ENCODE measurements around the gene TTC7B. TPM values are rescaled to one million over a fixed set of nuclear protein-coding genes. Genes with fewer than 3 reads are reported as not detected.

Gene TTC7B
- total and polyA plus RNA-seq, 2 of the 8 experiments (the other 6 are each of a cell fraction or from before 2014, with no cell fraction given): 23.7 to 34.0 TPM

- WGBS, 2 experiments (ENCODE audit: extremely low coverage in 1 of 2, insufficient coverage in 1 of 2, insufficient read length in 1 of 2, insufficient replicate concordance in 2 of 2, low coverage in 1 of 2, low lambda C conversion rate in 2 of 2, missing lambda C conversion rate in 1 of 2): 94% methylated on average over 3 of the region's 3 CpGs; no CpG with 5 or more reads in 1 of the 2 experiments
- no peak for FAIRE-seq
Measured at GRCh38 chr14:90649557-90650135, 166.6 kb downstream of the TTC7B start.

More at GRCh38 chr14:90649557-90650135, 166.6 kb downstream of the TTC7B start:
- H2BK5ac ChIP-seq (ENCODE audit: low read depth, low read length): no peak overlapping the region
- no peaks in the 10 kb centered on the region for H4K20me1 ChIP-seq (replicated peaks in 1 of 2; ENCODE audit: control insufficient read depth in 1 of 2, insufficient read depth in 2 of 2, low read length in 2 of 2)
- no peak overlapping the region for H4K8ac ChIP-seq (ENCODE audit: extremely low read depth, insufficient read depth, low read length)
- no peak overlapping the region for H4K91ac ChIP-seq (replicated peaks; ENCODE audit: insufficient read length, low read length)
- no peak overlapping the region for H3K23ac ChIP-seq (ENCODE audit: insufficient read length)
- TF ChIP-seq MAFK (IDR thresholded peaks at IDR 0.05; ENCODE audit: low read depth, low read length): no peak
- TF ChIP-seq EGR1 (IDR thresholded peaks at IDR 0.05; ENCODE audit: borderline replicate concordance, low read depth, low read length): no peak
- no peak for TF ChIP-seq POLR2AphosphoS5 (IDR thresholded peaks at IDR 0.05; ENCODE audit: low read depth, low read length)
- no peak for TF ChIP-seq MAX (IDR thresholded peaks at IDR 0.05)
- TF ChIP-seq GTF2F1 (IDR thresholded peaks at IDR 0.05; ENCODE audit: borderline replicate concordance, low read depth, low read length): no peak
- no peak for TF ChIP-seq TEAD4 (IDR thresholded peaks at IDR 0.05; ENCODE audit: low read depth, low read length)
- no peak overlapping the region for H2BK15ac ChIP-seq (ENCODE audit: low read length)
- H4K5ac ChIP-seq (ENCODE audit: insufficient read length, low read depth, low read length): no peak overlapping the region
- H2AFZ ChIP-seq (ENCODE audit: low read length): no peak overlapping the region
- H3K4me3 ChIP-seq (ENCODE audit: extremely low read depth in 1 of 4, insufficient read depth in 2 of 4, low read depth in 3 of 4, low read length in 4 of 4): no peak overlapping the region
- H3K4me1 ChIP-seq (replicated peaks in 1 of 4; ENCODE audit: control insufficient read depth in 3 of 4, insufficient read depth in 4 of 4, low read length in 3 of 4): peaks cover 3 to 18% (median 13%) of the 10 kb centered on the region in 4 experiments; a peak in 6 of 7 replicates
- H3K36me3 ChIP-seq (ENCODE audit: control insufficient read depth in 2 of 4, insufficient read depth in 4 of 4, low read length in 3 of 4): no peaks in the 10 kb centered on the region
- no peak overlapping the region for H3K56ac ChIP-seq (replicated peaks; ENCODE audit: insufficient read length, low read depth, low read length)
- H3K4me2 ChIP-seq (ENCODE audit: insufficient read depth in 1 of 2, low read depth in 2 of 2, low read length in 2 of 2): no peak overlapping the region
- H2BK120ac ChIP-seq (replicated peaks; ENCODE audit: low read depth, low read length): no peak overlapping the region
- no peak overlapping the region for H2BK20ac ChIP-seq (ENCODE audit: low read length)
- H3K14ac ChIP-seq (ENCODE audit: insufficient read length): no peak overlapping the region
- no peak overlapping the region for H2BK12ac ChIP-seq (ENCODE audit: low read depth, low read length)
- no peak overlapping the region for H3K9ac ChIP-seq (replicated peaks in 1 of 4; ENCODE audit: extremely low read depth in 1 of 4, low read depth in 3 of 4, low read length in 3 of 4)
- no peak for DNase-seq (ENCODE audit: low read depth in 1 of 2, low spot score in 2 of 2)
- H3K23me2 ChIP-seq (ENCODE audit: low read depth, low read length): no peaks in the 10 kb centered on the region; the same call in 1 of the 2 replicates
- H3K18ac ChIP-seq (ENCODE audit: extremely low read depth, low read length): no peak overlapping the region
- H3K79me1 ChIP-seq (ENCODE audit: low read depth, low read length): no peaks in the 10 kb centered on the region
- no peaks in the 10 kb centered on the region for H3K79me2 ChIP-seq (ENCODE audit: control insufficient read depth in 1 of 2, insufficient read depth in 2 of 2, low read length in 2 of 2)
- CTCF ChIA-PET (ENCODE audit: partially characterized antibody): interaction anchor here (1.9 kb wide), 1 partner anchor 13 kb away, joined by 7 read pairs; no protein-coding TSS in a partner anchor
- POLR2A ChIA-PET (ENCODE audit: partially characterized antibody): no interaction called here
- no peak overlapping the region for H3K27ac ChIP-seq (ENCODE audit: low read depth, low read length)
- H2AK5ac ChIP-seq (ENCODE audit: low read depth, low read length): no peak overlapping the region
- H3K27me3 ChIP-seq (replicated peaks in 1 of 4; ENCODE audit: control insufficient read depth in 3 of 4, extremely low read depth in 1 of 4, insufficient read depth in 3 of 4, low read length in 3 of 4): no peaks in the 10 kb centered on the region
- H3K9me3 ChIP-seq (ENCODE audit: insufficient read depth in 2 of 2, low read depth in 1 of 2, low read length in 1 of 2): no peaks in the 10 kb centered on the region
- no peak overlapping the region for H3K4ac ChIP-seq (replicated peaks; ENCODE audit: insufficient read length, low read depth, low read length)
